Keratinocyte (primary cell): ENCODE results near the gene PCDHGC5. TPM values are rescaled to one million over a fixed set of nuclear protein-coding genes. Genes with fewer than 3 reads are reported as not detected.

Experiments
- DNase-seq: peaks from one replicate; pipeline ENCODE4 v3.0.0-alpha.2; 2011; ENCODE audit warnings: low read depth, missing footprints, low spot score
- FAIRE-seq: peaks from 2 replicates; lab custom pipeline; 2011; peaks lifted over from hg19 to GRCh38; lab: Jason Lieb, UNC
- H2AFZ ChIP-seq: 2 replicates; pipeline ENCODE4 v1.6.0; 2012; ENCODE audit warnings: low read length, control low read depth, inconsistent platforms; ENCODE audit not compliant: control insufficient read depth
- H3K27ac ChIP-seq: 2 replicates; pipeline ENCODE4 v1.5.1; 2011; ENCODE audit warnings: low read length; ENCODE audit not compliant: control insufficient read depth, insufficient read depth
- H3K27me3 ChIP-seq: 3 replicates; pipeline ENCODE4 v1.6.0; 2011; ENCODE audit warnings: low read length; ENCODE audit not compliant: control insufficient read depth, insufficient read depth; ENCODE audit errors: extremely low read depth
- H3K36me3 ChIP-seq, 2 experiments: 2 replicates in 1 of 2; 3 replicates in 1 of 2; pipeline ENCODE4 v1.5.1; 2011; ENCODE audit warnings: low read length in 2 of 2, mild to moderate bottlenecking in 1 of 2; ENCODE audit not compliant: control insufficient read depth in 2 of 2, insufficient read depth in 2 of 2; ENCODE audit errors: extremely low read depth in 1 of 2
- H3K4me1 ChIP-seq: 3 replicates; pipeline ENCODE4 v1.5.1; 2011; ENCODE audit warnings: low read length; ENCODE audit not compliant: control insufficient read depth, insufficient read depth; ENCODE audit errors: extremely low read depth
- H3K4me2 ChIP-seq: 3 replicates; pipeline ENCODE4 v1.6.0; 2011; ENCODE audit warnings: low read depth, low read length; ENCODE audit not compliant: control insufficient read depth, insufficient read depth; ENCODE audit errors: extremely low read depth
- H3K4me3 ChIP-seq, 3 experiments: fragments of 200-600 bp in 1 of 3; sonication (generic) in 1 of 3; 2 replicates in 2 of 3; 3 replicates in 1 of 3; pipeline ENCODE4 v1.5.1; 2011 to 2016; ENCODE audit warnings: low read length in 3 of 3, mild to moderate bottlenecking in 3 of 3, control low read depth in 2 of 3, inconsistent platforms in 1 of 3, low read depth in 1 of 3, mixed read lengths in 1 of 3, mixed run types in 1 of 3, moderate library complexity in 1 of 3; ENCODE audit not compliant: control insufficient read depth in 2 of 3, insufficient read depth in 2 of 3; ENCODE audit errors: extremely low read depth in 1 of 3
- H3K79me2 ChIP-seq: 2 replicates; pipeline ENCODE4 v1.6.0; 2012; ENCODE audit warnings: low read length; ENCODE audit not compliant: control insufficient read depth, insufficient read depth
- H3K9ac ChIP-seq: 3 replicates; pipeline ENCODE4 v1.6.0; 2011; ENCODE audit warnings: low read length; ENCODE audit not compliant: control insufficient read depth, insufficient read depth; ENCODE audit errors: extremely low read depth
- H3K9me1 ChIP-seq: 3 replicates; pipeline ENCODE4 v1.6.0; 2011; ENCODE audit warnings: low read length; ENCODE audit not compliant: control insufficient read depth, insufficient read depth; ENCODE audit errors: extremely low read depth
- H3K9me3 ChIP-seq: 2 replicates; pipeline ENCODE4 v1.5.1; 2012; ENCODE audit warnings: low read depth, low read length; ENCODE audit not compliant: control insufficient read depth
- H4K20me1 ChIP-seq: 3 replicates; pipeline ENCODE4 v1.6.0; 2011; ENCODE audit warnings: low read length; ENCODE audit not compliant: control insufficient read depth, insufficient read depth; ENCODE audit errors: extremely low read depth
- EZH2 ChIP-seq: IDR thresholded peaks from one replicate; pipeline ENCODE4 v1.6.1; 2012; ENCODE audit warnings: inconsistent platforms, mild to moderate bottlenecking, low read length, moderate library complexity
- dilution Hi-C: fragments of 300-500 bp; cut with MboI; formaldehyde crosslinking; loops from one replicate; pipeline ENCODE4 v1.7.0; 2020; ENCODE audit warnings: low sequenced_read_pairs; ENCODE audit not compliant: extremely low pct_ligation_motif_present
- polyA plus RNA-seq, 5 experiments: library from polyadenylated mRNA; depleted of rRNA in 3 of 5; stranded (reverse) in 3 of 5; stranded (forward) in 1 of 5; unstranded in 1 of 5; fragments of >200 nt; gene quantifications; 1 replicate in 1 of 5; 2 replicates in 3 of 5; 3 replicates in 1 of 5; pipeline versions ENCODE4 v1.2.1 to v1.2.3, GENCODE V29; 2011 to 2012; ENCODE audit warnings: missing spikeins in 2 of 5, low read depth in 1 of 5, low replicate concordance in 1 of 5
- TF ChIP-seq, protein P1 (sequence below), 3 experiments: IDR thresholded peaks in 1 of 3; conservative IDR thresholded peaks in 1 of 3; optimal IDR thresholded peaks in 1 of 3; 2 replicates in 2 of 3; 3 replicates in 1 of 3; pipeline versions ENCODE3 to v1.5.1; 2011; ENCODE audit warnings: low read length in 3 of 3, mild to moderate bottlenecking in 3 of 3, moderate library complexity in 2 of 3, control low read depth in 1 of 3, inconsistent platforms in 1 of 3; ENCODE audit not compliant: insufficient read depth in 2 of 3; ENCODE audit errors: extremely low read depth in 1 of 3

PCDHGC5 gene
- polyA plus RNA-seq, 1 donor (not counting 4 experiments of a cell fraction or from before 2014, with no cell fraction given): 0.77 TPM

- DNase-seq: no peak
- H3K79me2 ChIP-seq: no peaks in the 10 kb centered on the region
- H3K27ac ChIP-seq: no peak overlapping the region
- H3K9me1 ChIP-seq: no peaks in the 10 kb centered on the region
- peaks cover 13 to 44% of the 10 kb centered on the region in 2 experiments for H3K36me3 ChIP-seq
- no peaks in the 10 kb centered on the region for H3K27me3 ChIP-seq
- dilution Hi-C loops: no loop called here
- H3K4me2 ChIP-seq: no peak overlapping the region
- H3K9me3 ChIP-seq: no peaks in the 10 kb centered on the region
- FAIRE-seq: no peak
- no peak overlapping the region for H2AFZ ChIP-seq
- H4K20me1 ChIP-seq: no peaks in the 10 kb centered on the region
- no peak for TF ChIP-seq EZH2
- TF ChIP-seq, protein P1, sequence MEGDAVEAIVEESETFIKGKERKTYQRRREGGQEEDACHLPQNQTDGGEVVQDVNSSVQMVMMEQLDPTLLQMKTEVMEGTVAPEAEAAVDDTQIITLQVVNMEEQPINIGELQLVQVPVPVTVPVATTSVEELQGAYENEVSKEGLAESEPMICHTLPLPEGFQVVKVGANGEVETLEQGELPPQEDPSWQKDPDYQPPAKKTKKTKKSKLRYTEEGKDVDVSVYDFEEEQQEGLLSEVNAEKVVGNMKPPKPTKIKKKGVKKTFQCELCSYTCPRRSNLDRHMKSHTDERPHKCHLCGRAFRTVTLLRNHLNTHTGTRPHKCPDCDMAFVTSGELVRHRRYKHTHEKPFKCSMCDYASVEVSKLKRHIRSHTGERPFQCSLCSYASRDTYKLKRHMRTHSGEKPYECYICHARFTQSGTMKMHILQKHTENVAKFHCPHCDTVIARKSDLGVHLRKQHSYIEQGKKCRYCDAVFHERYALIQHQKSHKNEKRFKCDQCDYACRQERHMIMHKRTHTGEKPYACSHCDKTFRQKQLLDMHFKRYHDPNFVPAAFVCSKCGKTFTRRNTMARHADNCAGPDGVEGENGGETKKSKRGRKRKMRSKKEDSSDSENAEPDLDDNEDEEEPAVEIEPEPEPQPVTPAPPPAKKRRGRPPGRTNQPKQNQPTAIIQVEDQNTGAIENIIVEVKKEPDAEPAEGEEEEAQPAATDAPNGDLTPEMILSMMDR (optimal IDR thresholded peaks at IDR 0.05 in 1 of 3, IDR thresholded peaks at IDR 0.05 in 1 of 3, conservative IDR thresholded peaks at IDR 0.05 in 1 of 3; ENCODE audit: extremely low read depth in 1 of 3, insufficient read depth in 2 of 3, low read length in 3 of 3): no peak
- peaks cover 54% of the 10 kb centered on the region for H3K4me1 ChIP-seq
- no peak overlapping the region for H3K4me3 ChIP-seq
- no peak overlapping the region for H3K9ac ChIP-seq
Observed at GRCh38 chr5:141515946-141516671, 27.2 kb downstream of the PCDHGC5 start.

DNA sequence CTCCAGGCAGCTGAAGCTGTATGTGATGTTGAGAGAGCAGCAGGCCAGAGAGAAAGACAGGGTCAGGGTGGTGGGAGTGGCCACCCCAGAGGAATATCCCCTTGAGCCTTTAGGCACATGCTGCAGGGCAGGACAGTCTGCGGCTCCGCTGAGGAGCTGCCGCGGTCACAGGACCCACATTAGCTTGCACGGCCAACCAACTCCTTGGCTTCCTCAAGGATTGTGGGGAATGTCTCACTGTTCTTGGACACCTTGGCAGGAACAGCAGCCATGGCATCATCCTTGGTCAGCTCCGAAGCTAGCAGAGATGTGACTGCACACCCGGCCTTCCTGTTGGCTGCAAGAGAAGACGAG lies 27.8 kb downstream of the PCDHGC5 start:
- Histone ChIP-seq H3K9me1 (no peaks in the 10 kb centered on the region), H3K36me3 (peaks cover 12 to 44% of the 10 kb centered on the region in 2 experiments), H3K4me2 (no peak overlapping the region), H2AFZ (no peak overlapping the region), H3K4me3 (no peak overlapping the region), H3K9ac (no peak overlapping the region), H3K27ac (no peak overlapping the region), H3K9me3 (no peaks in the 10 kb centered on the region), H3K4me1 (peaks cover 57% of the 10 kb centered on the region), H3K27me3 (no peaks in the 10 kb centered on the region), H3K79me2 (no peaks in the 10 kb centered on the region), H4K20me1 (no peaks in the 10 kb centered on the region)
- no peak for DNase-seq
- no peak for FAIRE-seq
- dilution Hi-C loops: no loop called here
- TF ChIP-seq, protein P1 (optimal IDR thresholded peaks at IDR 0.05 in 1 of 3, IDR thresholded peaks at IDR 0.05 in 1 of 3, conservative IDR thresholded peaks at IDR 0.05 in 1 of 3; ENCODE audit: extremely low read depth in 1 of 3, insufficient read depth in 2 of 3, low read length in 3 of 3): no peak
- TF ChIP-seq EZH2: no peak
